ENCODE results near the gene ZBTB17. TPM values are rescaled to one million over a fixed set of nuclear protein-coding genes. Genes with fewer than 3 reads are reported as not detected.

ZBTB17 gene
- total RNA-seq, 1 donor from 2014 or later: 86.9 TPM

DNA sequence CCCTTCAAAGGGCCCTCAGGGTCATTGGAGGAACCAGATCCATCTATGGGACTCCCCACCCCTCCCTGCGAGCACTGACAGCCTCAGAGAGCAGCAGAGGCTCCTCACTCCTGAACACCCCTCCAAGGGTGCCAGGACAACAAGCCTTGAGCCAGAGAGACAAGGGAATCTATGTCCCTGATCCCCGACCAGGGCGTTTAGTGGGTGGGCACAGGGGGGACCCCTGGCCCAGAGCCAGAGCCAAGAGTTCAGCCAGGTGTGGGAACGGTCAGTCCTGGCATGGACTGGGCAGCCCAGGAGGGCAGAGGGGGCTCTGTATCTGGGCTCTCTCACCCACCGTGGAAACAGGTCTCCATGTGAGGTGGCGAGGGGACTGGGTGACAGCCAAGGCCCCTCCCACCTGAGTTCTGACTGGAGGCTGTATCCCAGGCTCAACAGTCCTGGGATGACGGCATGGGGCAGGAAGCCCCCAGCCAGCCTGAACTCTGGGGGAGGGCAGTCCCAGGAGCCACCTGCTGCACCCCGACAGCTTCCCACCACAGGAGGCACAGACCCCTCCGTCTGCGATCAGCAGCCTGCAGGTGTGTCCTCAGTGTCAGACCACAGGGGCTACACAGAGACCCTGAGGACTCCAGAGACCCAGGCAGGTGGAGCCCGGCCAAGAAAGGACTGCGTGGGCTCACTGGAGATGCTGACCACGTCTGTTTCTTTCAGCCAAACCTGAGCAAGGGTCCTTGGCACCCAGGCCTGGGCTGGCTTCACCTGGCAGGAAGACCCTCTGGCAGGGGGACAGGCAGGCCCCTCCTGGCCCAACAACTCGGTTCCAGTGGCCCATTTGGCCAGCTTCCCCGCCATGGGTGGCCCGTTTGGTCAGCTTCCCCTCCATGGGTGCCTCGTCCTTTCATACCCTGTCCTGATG is 16.9 kb upstream of the ZBTB17 start:
- Mint-ChIP-seq H3K4me1 (ENCODE audit: low read depth, unreplicated experiment) (no peaks in the 10 kb centered on the region), H3K36me3 (ENCODE audit: unreplicated experiment) (no peaks in the 10 kb centered on the region), H3K27ac (ENCODE audit: unreplicated experiment) (no peak overlapping the region), H3K27me3 (ENCODE audit: unreplicated experiment) (peaks cover 2% of the 10 kb centered on the region), H3K9me3 (ENCODE audit: unreplicated experiment) (peaks cover 1% of the 10 kb centered on the region), H3K4me3 (ENCODE audit: unreplicated experiment) (no peak overlapping the region)
- TF ChIP-seq, protein P1, sequence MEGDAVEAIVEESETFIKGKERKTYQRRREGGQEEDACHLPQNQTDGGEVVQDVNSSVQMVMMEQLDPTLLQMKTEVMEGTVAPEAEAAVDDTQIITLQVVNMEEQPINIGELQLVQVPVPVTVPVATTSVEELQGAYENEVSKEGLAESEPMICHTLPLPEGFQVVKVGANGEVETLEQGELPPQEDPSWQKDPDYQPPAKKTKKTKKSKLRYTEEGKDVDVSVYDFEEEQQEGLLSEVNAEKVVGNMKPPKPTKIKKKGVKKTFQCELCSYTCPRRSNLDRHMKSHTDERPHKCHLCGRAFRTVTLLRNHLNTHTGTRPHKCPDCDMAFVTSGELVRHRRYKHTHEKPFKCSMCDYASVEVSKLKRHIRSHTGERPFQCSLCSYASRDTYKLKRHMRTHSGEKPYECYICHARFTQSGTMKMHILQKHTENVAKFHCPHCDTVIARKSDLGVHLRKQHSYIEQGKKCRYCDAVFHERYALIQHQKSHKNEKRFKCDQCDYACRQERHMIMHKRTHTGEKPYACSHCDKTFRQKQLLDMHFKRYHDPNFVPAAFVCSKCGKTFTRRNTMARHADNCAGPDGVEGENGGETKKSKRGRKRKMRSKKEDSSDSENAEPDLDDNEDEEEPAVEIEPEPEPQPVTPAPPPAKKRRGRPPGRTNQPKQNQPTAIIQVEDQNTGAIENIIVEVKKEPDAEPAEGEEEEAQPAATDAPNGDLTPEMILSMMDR (IDR thresholded peaks at IDR 0.05; ENCODE audit: partially characterized antibody, unreplicated experiment): no peak
- DNase-seq: no peak

GRCh38 chr1:15992187-15992553 is 16.3 kb upstream of the ZBTB17 start:
- Mint-ChIP-seq H3K4me1 (ENCODE audit: low read depth, unreplicated experiment) (no peaks in the 10 kb centered on the region), H3K9me3 (ENCODE audit: unreplicated experiment) (peaks cover 1% of the 10 kb centered on the region), H3K4me3 (ENCODE audit: unreplicated experiment) (no peak overlapping the region), H3K27ac (ENCODE audit: unreplicated experiment) (no peak overlapping the region), H3K27me3 (ENCODE audit: unreplicated experiment) (peaks cover 2% of the 10 kb centered on the region), H3K36me3 (ENCODE audit: unreplicated experiment) (no peaks in the 10 kb centered on the region)
- no peak for DNase-seq
- TF ChIP-seq, protein P1 (IDR thresholded peaks at IDR 0.05; ENCODE audit: partially characterized antibody, unreplicated experiment): no peak

- Mint-ChIP-seq H3K4me1 (ENCODE audit: low read depth, unreplicated experiment) (no peaks in the 10 kb centered on the region), H3K4me3 (ENCODE audit: unreplicated experiment) (no peak overlapping the region), H3K9me3 (ENCODE audit: unreplicated experiment) (peaks cover 1% of the 10 kb centered on the region), H3K27me3 (ENCODE audit: unreplicated experiment) (peaks cover 2% of the 10 kb centered on the region), H3K27ac (ENCODE audit: unreplicated experiment) (no peak overlapping the region), H3K36me3 (ENCODE audit: unreplicated experiment) (no peaks in the 10 kb centered on the region)
- no peak for DNase-seq
- TF ChIP-seq, protein P1 (IDR thresholded peaks at IDR 0.05; ENCODE audit: partially characterized antibody, unreplicated experiment): no peak
Observed at GRCh38 chr1:15991427-15992186, 15.7 kb upstream of the ZBTB17 start.

DNA sequence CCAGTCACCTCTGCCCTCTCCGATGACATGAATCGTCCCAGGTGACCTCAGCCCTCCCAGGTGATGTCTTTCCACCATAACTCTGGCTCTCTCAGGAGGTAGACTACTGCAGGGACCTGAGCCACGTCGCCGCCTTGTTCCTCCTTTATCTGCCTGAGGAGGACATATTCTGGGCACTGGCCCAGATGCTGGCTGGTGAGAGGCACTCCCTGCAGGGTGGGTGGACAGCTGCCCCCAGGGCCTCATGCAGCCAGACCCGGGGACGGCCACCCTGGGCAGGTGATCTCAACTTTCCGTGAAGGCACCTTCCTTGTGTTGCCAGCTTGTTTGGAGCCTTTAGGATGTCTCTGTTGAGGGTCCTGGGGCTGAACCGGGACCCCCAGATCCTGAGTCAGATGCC is 13.9 kb upstream of the ZBTB17 start:
- Mint-ChIP-seq H3K36me3 (ENCODE audit: unreplicated experiment) (no peaks in the 10 kb centered on the region), H3K9me3 (ENCODE audit: unreplicated experiment) (peaks cover 1% of the 10 kb centered on the region), H3K27me3 (ENCODE audit: unreplicated experiment) (peaks cover 5% of the 10 kb centered on the region), H3K4me1 (ENCODE audit: low read depth, unreplicated experiment) (no peaks in the 10 kb centered on the region), H3K4me3 (ENCODE audit: unreplicated experiment) (no peak overlapping the region), H3K27ac (ENCODE audit: unreplicated experiment) (no peak overlapping the region)
- TF ChIP-seq, protein P1 (IDR thresholded peaks at IDR 0.05; ENCODE audit: partially characterized antibody, unreplicated experiment): no peak
- DNase-seq: no peak
